ENCODE data around the gene RPS26. TPM values are rescaled to one million over a fixed set of nuclear protein-coding genes. Genes with fewer than 3 reads are reported as not detected.

RPS26 gene
- total RNA-seq, 2 experiments from 2014 or later, result 118 to 126 TPM

DNA sequence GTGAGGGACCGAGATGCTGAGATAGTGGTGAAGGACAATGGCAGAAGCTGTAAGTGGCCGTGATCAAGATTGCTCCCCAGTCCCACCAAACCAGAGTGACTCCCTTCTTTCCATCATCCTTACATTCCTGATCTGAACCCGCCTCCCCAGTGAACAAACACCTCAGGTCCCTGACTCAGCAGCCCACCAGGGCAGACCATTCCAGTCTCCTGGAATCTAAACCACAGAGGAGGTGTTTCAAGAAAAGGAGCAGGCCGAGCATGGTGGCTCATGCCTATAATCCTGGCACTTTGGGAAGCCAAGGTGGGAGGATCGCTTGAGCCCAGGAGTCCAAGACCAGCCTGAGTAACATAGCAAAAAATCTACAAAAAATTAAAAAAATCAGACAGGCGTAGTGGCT lies 44.9 kb downstream of the RPS26 start:
- H3K27ac ChIP-seq (ENCODE audit: low read depth in 1 of 2, low read length in 2 of 2), result no peak overlapping the region
- TF ChIP-seq, protein P1, sequence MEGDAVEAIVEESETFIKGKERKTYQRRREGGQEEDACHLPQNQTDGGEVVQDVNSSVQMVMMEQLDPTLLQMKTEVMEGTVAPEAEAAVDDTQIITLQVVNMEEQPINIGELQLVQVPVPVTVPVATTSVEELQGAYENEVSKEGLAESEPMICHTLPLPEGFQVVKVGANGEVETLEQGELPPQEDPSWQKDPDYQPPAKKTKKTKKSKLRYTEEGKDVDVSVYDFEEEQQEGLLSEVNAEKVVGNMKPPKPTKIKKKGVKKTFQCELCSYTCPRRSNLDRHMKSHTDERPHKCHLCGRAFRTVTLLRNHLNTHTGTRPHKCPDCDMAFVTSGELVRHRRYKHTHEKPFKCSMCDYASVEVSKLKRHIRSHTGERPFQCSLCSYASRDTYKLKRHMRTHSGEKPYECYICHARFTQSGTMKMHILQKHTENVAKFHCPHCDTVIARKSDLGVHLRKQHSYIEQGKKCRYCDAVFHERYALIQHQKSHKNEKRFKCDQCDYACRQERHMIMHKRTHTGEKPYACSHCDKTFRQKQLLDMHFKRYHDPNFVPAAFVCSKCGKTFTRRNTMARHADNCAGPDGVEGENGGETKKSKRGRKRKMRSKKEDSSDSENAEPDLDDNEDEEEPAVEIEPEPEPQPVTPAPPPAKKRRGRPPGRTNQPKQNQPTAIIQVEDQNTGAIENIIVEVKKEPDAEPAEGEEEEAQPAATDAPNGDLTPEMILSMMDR (IDR thresholded peaks at IDR 0.05), result no peak
- H3K4me3 ChIP-seq (ENCODE audit: low read length), result no peak overlapping the region
- H3K4me1 ChIP-seq (ENCODE audit: insufficient read depth, low read length), result no peaks in the 10 kb centered on the region
- H3K27me3 Mint-ChIP-seq, result peaks cover 9% of the 10 kb centered on the region
- ATAC-seq (ENCODE audit: poor library complexity) (no peak), DNase-seq (no peak)
- no peaks in the 10 kb centered on the region for H3K4me1 Mint-ChIP-seq (ENCODE audit: low read depth)
- H3K4me3 Mint-ChIP-seq, result no peak overlapping the region
- no peaks in the 10 kb centered on the region for H3K9me3 ChIP-seq (ENCODE audit: control insufficient read depth in 1 of 2, insufficient read depth in 1 of 2, low read length in 2 of 2)
- no peaks in the 10 kb centered on the region for H3K36me3 ChIP-seq (ENCODE audit: insufficient read depth, low read length)
- CTCF ChIA-PET, result no interaction called here
- no peak overlapping the region for H3K27ac Mint-ChIP-seq
- POLR2A ChIA-PET, result interaction anchor here (0.8 kb wide), 1 partner anchor 31 kb away, joined by 3 read pairs; no protein-coding TSS in a partner anchor
- intact Hi-C loops (cut with DNase I, micrococcal nuclease), result no loop called here
- H3K36me3 Mint-ChIP-seq (ENCODE audit: low read depth), result no peaks in the 10 kb centered on the region
- H3K9me3 Mint-ChIP-seq, result no peaks in the 10 kb centered on the region
- peaks cover 4 to 13% of the 10 kb centered on the region in 2 experiments for H3K27me3 ChIP-seq (ENCODE audit: control insufficient read depth in 1 of 2, insufficient read depth in 2 of 2, low read length in 2 of 2)

DNA sequence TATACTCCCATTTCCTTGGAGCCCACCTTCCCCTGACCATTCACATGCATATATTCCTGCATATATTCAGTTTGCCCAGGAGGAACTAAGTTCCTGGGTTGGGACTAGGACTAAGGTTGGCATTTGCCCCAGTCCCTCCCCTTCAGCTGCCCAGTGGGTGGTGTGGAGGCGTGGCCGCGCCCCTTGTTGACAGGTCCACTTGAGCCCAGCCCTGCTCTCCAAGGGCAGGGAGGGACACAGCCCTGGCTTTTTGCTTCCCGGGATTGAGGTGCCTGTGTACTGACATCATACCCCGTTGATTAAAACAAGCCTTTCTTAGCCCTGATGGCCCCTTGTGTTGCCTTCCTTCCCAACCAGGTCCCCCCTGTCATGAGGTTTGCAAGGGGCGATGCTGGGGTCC lies 45.5 kb downstream of the RPS26 start:
- ChIA-PET POLR2A (no interaction called here), CTCF (no interaction called here)
- intact Hi-C loops (cut with DNase I, micrococcal nuclease), result no loop called here
- peaks cover 5% of the 10 kb centered on the region for H3K27me3 Mint-ChIP-seq
- no peaks in the 10 kb centered on the region for H3K9me3 ChIP-seq (ENCODE audit: control insufficient read depth in 1 of 2, insufficient read depth in 1 of 2, low read length in 2 of 2)
- H3K36me3 Mint-ChIP-seq (ENCODE audit: low read depth), result no peaks in the 10 kb centered on the region
- H3K27me3 ChIP-seq (ENCODE audit: control insufficient read depth in 1 of 2, insufficient read depth in 2 of 2, low read length in 2 of 2), result peaks cover 4 to 9% of the 10 kb centered on the region in 2 experiments
- no peak overlapping the region for H3K4me3 Mint-ChIP-seq
- DNase-seq (no peak), ATAC-seq (ENCODE audit: poor library complexity) (no peak)
- H3K4me3 ChIP-seq (ENCODE audit: low read length), result no peak overlapping the region
- no peaks in the 10 kb centered on the region for H3K9me3 Mint-ChIP-seq
- no peak overlapping the region for H3K27ac Mint-ChIP-seq
- H3K4me1 Mint-ChIP-seq (ENCODE audit: low read depth), result no peaks in the 10 kb centered on the region
- TF ChIP-seq, protein P1 (IDR thresholded peaks at IDR 0.05), result no peak
- H3K36me3 ChIP-seq (ENCODE audit: insufficient read depth, low read length), result no peaks in the 10 kb centered on the region
- no peak overlapping the region for H3K27ac ChIP-seq (ENCODE audit: low read depth in 1 of 2, low read length in 2 of 2)
- H3K4me1 ChIP-seq (ENCODE audit: insufficient read depth, low read length), result no peaks in the 10 kb centered on the region

Other genes starting within 250 kb of the RPS26 start
- gene SARNP, start 224.2 kb upstream of the RPS26 start, total RNA-seq, result 10 to 100 TPM; 38.2 to 38.6 TPM
- gene ORMDL2, start 223.9 kb upstream of the RPS26 start, total RNA-seq, result 10 to 100 TPM; 13.0 to 14.9 TPM
- gene DNAJC14, start 212.3 kb upstream of the RPS26 start, total RNA-seq, result 10 to 100 TPM; 17.8 to 21.0 TPM
- not detected for gene MMP19, start 199.0 kb upstream of the RPS26 start, total RNA-seq
- 10 to 100 TPM; 13.7 to 16.7 TPM for gene PYM1, start 114.0 kb upstream of the RPS26 start, total RNA-seq
- gene DGKA, start 110.8 kb upstream of the RPS26 start, total RNA-seq, result 100 to 1,000 TPM; 799 to 818 TPM
- gene PMEL, start 75.9 kb upstream of the RPS26 start, total RNA-seq, result not detected
- 10 to 100 TPM; 15.8 to 16.0 TPM for gene CDK2, start 75.1 kb upstream of the RPS26 start, total RNA-seq
- gene RAB5B, start 67.8 kb upstream of the RPS26 start, total RNA-seq, result 10 to 100 TPM; 21.6 to 27.4 TPM
- gene SUOX, start 44.6 kb upstream of the RPS26 start, total RNA-seq, result 1 to 10 TPM in 1 of 2 experiments, under 1 TPM in 1; 0.82 to 1.2 TPM
- 1 to 10 TPM; 2.5 to 5.0 TPM for gene IKZF4, start 20.9 kb upstream of the RPS26 start, total RNA-seq
- under 1 TPM; 0.22 to 0.47 TPM for gene ERBB3, start 38.2 kb downstream of the RPS26 start, total RNA-seq
- gene PA2G4, start 62.6 kb downstream of the RPS26 start, total RNA-seq, result 10 to 100 TPM; 51.0 to 61.0 TPM
- gene RPL41, start 74.7 kb downstream of the RPS26 start, total RNA-seq, result 1,000 to 10,000 TPM; 5,865 to 5,989 TPM
- gene ZC3H10, start 76.3 kb downstream of the RPS26 start, total RNA-seq, result 1 to 10 TPM; 6.3 to 8.9 TPM
- gene ESYT1, start 86.3 kb downstream of the RPS26 start, total RNA-seq, result 10 to 100 TPM; 88.5 to 90.3 TPM
- gene MYL6B, start 110.7 kb downstream of the RPS26 start, total RNA-seq, result 1 to 10 TPM; 6.2 to 6.4 TPM
- 100 to 1,000 TPM; 670 to 673 TPM for gene MYL6, start 116.4 kb downstream of the RPS26 start, total RNA-seq
- 100 to 1,000 TPM; 104 to 109 TPM for gene SMARCC2, start 147.6 kb downstream of the RPS26 start, total RNA-seq
- 10 to 100 TPM; 28.0 to 32.4 TPM for gene RNF41, start 180.0 kb downstream of the RPS26 start, total RNA-seq
- gene NABP2, start 182.4 kb downstream of the RPS26 start, total RNA-seq, result 1 to 10 TPM; 7.6 to 9.1 TPM
- under 1 TPM in 1 of 2 experiments, not detected in 1; 0.33 TPM for gene SLC39A5, start 188.1 kb downstream of the RPS26 start, total RNA-seq
- 10 to 100 TPM; 23.9 to 30.8 TPM for gene ANKRD52, start 216.5 kb downstream of the RPS26 start, total RNA-seq
- gene COQ10A, start 225.0 kb downstream of the RPS26 start, total RNA-seq, result 10 to 100 TPM; 27.6 to 29.2 TPM

All from CD4-positive, alpha-beta T cell (primary cell).